Endothelial cell (in vitro differentiated cells): ENCODE results near the gene REG4. TPM values are rescaled to one million over a fixed set of nuclear protein-coding genes. Genes with fewer than 3 reads are reported as not detected.

Experiments
- DNase-seq: peaks from one replicate; pipeline ENCODE4 v3.0.0; 2021; ENCODE audit warnings: low spot score
- H3K27ac Mint-ChIP-seq: one replicate; pipeline ENCODE4 v1.8.0; 2021; ENCODE audit warnings: mixed read lengths, inconsistent platforms; ENCODE audit not compliant: unreplicated experiment
- H3K27me3 Mint-ChIP-seq: one replicate; pipeline ENCODE4 v1.8.0; 2021; ENCODE audit warnings: mild to moderate bottlenecking, moderate library complexity, mixed read lengths, inconsistent platforms; ENCODE audit not compliant: unreplicated experiment
- H3K36me3 Mint-ChIP-seq: one replicate; pipeline ENCODE4 v1.8.0; 2021; ENCODE audit warnings: mild to moderate bottlenecking, low read depth, mixed read lengths, inconsistent platforms; ENCODE audit not compliant: unreplicated experiment
- H3K4me1 Mint-ChIP-seq: one replicate; pipeline ENCODE4 v1.8.0; 2021; ENCODE audit warnings: mild to moderate bottlenecking, mixed read lengths, inconsistent platforms; ENCODE audit not compliant: unreplicated experiment
- H3K4me3 Mint-ChIP-seq: one replicate; pipeline ENCODE4 v1.8.0; 2021; ENCODE audit warnings: mild to moderate bottlenecking, mixed read lengths, inconsistent platforms; ENCODE audit not compliant: unreplicated experiment
- H3K9me3 Mint-ChIP-seq: one replicate; pipeline ENCODE4 v1.8.0; 2021; ENCODE audit warnings: mixed read lengths, inconsistent platforms; ENCODE audit not compliant: unreplicated experiment
- CTCF ChIP-seq: fragments of 200-600 bp; sonication (generic); IDR thresholded peaks from one replicate; pipeline ENCODE4 v1.5.0; 2021; ENCODE audit warnings: antibody characterized with exemption; ENCODE audit not compliant: unreplicated experiment
- total RNA-seq: library from RNA; stranded (reverse); fragmentation: NEBNext Ultra II Directional; extraction: Animal tissue kit (Norgen Biotek cat#: 25700); gene quantifications from one replicate; pipeline ENCODE4 v1.2.1, GENCODE V29; 2021; ENCODE audit not compliant: unreplicated experiment

REG4 gene
- total RNA-seq, 1 donor from 2014 or later = not detected

DNA sequence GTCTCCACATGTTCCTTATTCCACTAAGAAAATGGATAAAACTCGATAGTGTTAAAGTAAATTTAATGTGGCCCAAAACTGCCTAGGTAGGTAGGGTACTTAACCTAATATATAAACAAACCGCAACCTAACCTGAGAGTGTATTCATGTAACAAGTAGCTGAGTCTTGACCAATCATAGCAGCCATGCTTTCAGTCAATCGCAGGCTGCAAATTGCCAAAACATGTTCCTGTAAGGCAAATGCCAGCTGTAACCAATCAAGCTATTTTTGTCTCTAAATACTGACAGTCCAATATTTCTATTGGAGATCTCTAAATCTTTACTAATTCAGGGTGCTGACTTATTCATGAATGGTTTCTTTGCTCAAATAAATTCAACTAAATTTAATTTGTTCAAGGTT, 39.5 kb downstream of the REG4 start:
- no peak for DNase-seq
- Mint-ChIP-seq H3K4me3 (no peak overlapping the region), H3K9me3 (no peaks in the 10 kb centered on the region), H3K4me1 (peaks cover 2% of the 10 kb centered on the region), H3K27me3 (peaks cover 2% of the 10 kb centered on the region), H3K27ac (no peak overlapping the region), H3K36me3 (no peaks in the 10 kb centered on the region)
- TF ChIP-seq CTCF = no peak

- no peak for TF ChIP-seq CTCF
- H3K4me1 Mint-ChIP-seq = peaks cover 2% of the 10 kb centered on the region
- no peaks in the 10 kb centered on the region for H3K9me3 Mint-ChIP-seq
- DNase-seq = peak; percentile 25
- no peak overlapping the region for H3K27ac Mint-ChIP-seq
- H3K36me3 Mint-ChIP-seq = no peaks in the 10 kb centered on the region
- no peaks in the 10 kb centered on the region for H3K27me3 Mint-ChIP-seq
- no peak overlapping the region for H3K4me3 Mint-ChIP-seq
Measured at GRCh38 chr1:119771016-119771415, 40.2 kb downstream of the REG4 start.

DNA sequence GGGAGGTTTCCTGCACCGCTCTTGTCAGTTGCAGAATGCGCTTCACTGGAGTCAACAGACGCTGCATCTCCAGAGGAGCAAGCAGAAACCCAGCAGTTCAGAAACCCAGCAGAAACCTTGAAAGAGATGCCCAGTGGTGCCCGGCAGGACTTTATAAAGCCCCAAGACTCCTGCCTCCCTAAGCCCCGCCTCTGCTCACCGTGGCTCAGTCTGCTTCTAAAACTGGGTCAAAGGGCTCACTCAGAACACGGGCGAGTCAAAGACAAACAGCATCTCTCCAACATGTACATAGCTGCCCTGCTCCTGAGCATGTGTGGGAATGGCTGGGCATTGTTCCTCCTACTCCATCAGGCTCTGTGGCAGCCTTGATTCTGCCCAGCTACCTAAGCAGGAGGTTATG, 42.5 kb downstream of the REG4 start, which contains the start of gene HMGCS2:
Gene HMGCS2, minus strand, starts transcription at position 128 of the 400 bp plus-strand sequence. Its CDS starts 61 bp downstream, at position 67.
- H3K27ac Mint-ChIP-seq = no peak within 1 kb of the TSS
- no peak for DNase-seq
- H3K27me3 Mint-ChIP-seq = no peaks in the 10 kb centered on the region
- H3K9me3 Mint-ChIP-seq = no peaks in the 10 kb centered on the region
- no peak within 1 kb of the TSS for H3K4me3 Mint-ChIP-seq
- peaks cover 2% of the 10 kb centered on the region for H3K4me1 Mint-ChIP-seq
- H3K36me3 Mint-ChIP-seq = no peaks in the 10 kb centered on the region
- TF ChIP-seq CTCF = no peak

GRCh38 chr1:119767486-119767885, 43.8 kb downstream of the REG4 start:
- Mint-ChIP-seq H3K27ac (no peak overlapping the region), H3K36me3 (no peaks in the 10 kb centered on the region), H3K9me3 (no peaks in the 10 kb centered on the region), H3K4me3 (no peak overlapping the region), H3K4me1 (no peaks in the 10 kb centered on the region), H3K27me3 (no peaks in the 10 kb centered on the region)
- TF ChIP-seq CTCF = no peak
- DNase-seq = no peak

GRCh38 chr1:119766374-119766794, 44.9 kb downstream of the REG4 start:
- Mint-ChIP-seq H3K36me3 (no peaks in the 10 kb centered on the region), H3K27me3 (no peaks in the 10 kb centered on the region), H3K4me3 (no peak overlapping the region), H3K27ac (no peak overlapping the region), H3K9me3 (no peaks in the 10 kb centered on the region), H3K4me1 (no peaks in the 10 kb centered on the region)
- DNase-seq = no peak
- TF ChIP-seq CTCF = no peak
